SK-N-SH (cell line): Measurements from ENCODE around the gene GYS1. TPM values are rescaled to one million over a fixed set of nuclear protein-coding genes. Genes with fewer than 3 reads are reported as not detected.

Experiments used
- CTCF ChIA-PET: fragments of 300-600, 350-600 bp; formaldehyde crosslinking; extraction: SDS; loops from one replicate; lab custom pipeline; 2021; lab: Yijun Ruan, JAX
- POLR2A ChIA-PET: fragments of 350-600 bp; sonication (Branson Sonifier 250); formaldehyde crosslinking; extraction: SDS; loops from one replicate; lab custom pipeline; 2020; ENCODE audit warnings: antibody characterized with exemption, inconsistent platforms; lab: Yijun Ruan, JAX
- DNase-seq: peaks from one replicate; pipeline ENCODE4 v3.0.0; 2012
- H2AFZ ChIP-seq: fragments of 200-600 bp; sonication (generic); 2 replicates; pipeline ENCODE4 v1.8.1; 2016; ENCODE audit warnings: antibody characterized with exemption, mild to moderate bottlenecking, low read depth
- H3F3A ChIP-seq: fragments of 200-600 bp; sonication (generic); replicated peaks from 2 replicates; pipeline ENCODE3; 2016; ENCODE audit warnings: antibody characterized with exemption, mild to moderate bottlenecking; ENCODE audit not compliant: insufficient read depth
- H3K27ac ChIP-seq, 2 experiments: fragments of 200-500 bp in 1 of 2; fragments of 200-600 bp in 1 of 2; sonication (Bioruptor generic) in 1 of 2; sonication (generic), shearing (Covaris generic) in 1 of 2; 2 replicates each; pipeline versions ENCODE4 v1.5.1 to v1.6.1; 2014 to 2016; ENCODE audit warnings: low read depth in 2 of 2, inconsistent platforms in 1 of 2, low read length in 1 of 2, mild to moderate bottlenecking in 1 of 2, mixed read lengths in 1 of 2
- H3K27me3 ChIP-seq: fragments of 200-600 bp; sonication (generic), shearing (Covaris generic); 2 replicates; pipeline ENCODE4 v1.6.1; 2016; ENCODE audit warnings: mixed run types; ENCODE audit not compliant: insufficient read depth
- H3K36me3 ChIP-seq, 2 experiments: fragments of 200-500 bp in 1 of 2; fragments of 200-600 bp in 1 of 2; sonication (Bioruptor generic) in 1 of 2; sonication (generic) in 1 of 2; replicated peaks in 1 of 2; 2 replicates each; pipeline versions ENCODE3 to v1.5.1; 2014 to 2016; ENCODE audit warnings: low read length in 1 of 2, mild to moderate bottlenecking in 1 of 2; ENCODE audit not compliant: insufficient read depth in 2 of 2, control insufficient read depth in 1 of 2
- H3K4me1 ChIP-seq, 2 experiments: fragments of 200-500 bp in 1 of 2; fragments of 200-600 bp in 1 of 2; sonication (Bioruptor generic) in 1 of 2; sonication (generic), shearing (Covaris generic) in 1 of 2; 2 replicates each; pipeline versions ENCODE4 v1.5.1 to v1.6.1; 2014 to 2016; ENCODE audit warnings: low read depth in 1 of 2, low read length in 1 of 2, mixed run types in 1 of 2; ENCODE audit not compliant: insufficient read depth in 2 of 2, control insufficient read depth in 1 of 2
- H3K4me2 ChIP-seq: fragments of 200-600 bp; sonication (generic), shearing (Covaris generic); 2 replicates; pipeline ENCODE4 v1.6.1; 2017; ENCODE audit warnings: mixed run types
- H3K4me3 ChIP-seq, 2 experiments: fragments of 200-500 bp in 1 of 2; fragments of 200-600 bp in 1 of 2; sonication (Bioruptor generic) in 1 of 2; sonication (generic), shearing (Covaris generic) in 1 of 2; 2 replicates each; pipeline versions ENCODE4 v1.5.1 to v1.8.1; 2014 to 2016; ENCODE audit warnings: low read depth in 2 of 2, inconsistent platforms in 1 of 2, low read length in 1 of 2, mild to moderate bottlenecking in 1 of 2, mixed read lengths in 1 of 2, moderate library complexity in 1 of 2
- H3K79me2 ChIP-seq: fragments of 200-600 bp; sonication (generic); 2 replicates; pipeline ENCODE4 v1.8.1; 2017; ENCODE audit warnings: mild to moderate bottlenecking; ENCODE audit not compliant: insufficient read depth
- H3K9ac ChIP-seq: fragments of 200-600 bp; sonication (generic); 2 replicates; pipeline ENCODE4 v1.6.1; 2017; ENCODE audit warnings: mixed run types
- H3K9me2 ChIP-seq: fragments of 200-600 bp; sonication (generic); 2 replicates; pipeline ENCODE4 v1.6.1; 2017; ENCODE audit warnings: mixed run types
- H3K9me3 ChIP-seq: fragments of 200-600 bp; sonication (generic); 2 replicates; pipeline ENCODE4 v1.6.1; 2017; ENCODE audit warnings: mixed run types, mild to moderate bottlenecking, moderate library complexity
- H4K20me1 ChIP-seq: fragments of 200-600 bp; sonication (generic); 2 replicates; pipeline ENCODE4 v1.6.1; 2017; ENCODE audit warnings: mild to moderate bottlenecking, mixed run types; ENCODE audit not compliant: insufficient read depth
- CHD2 ChIP-seq: fragments of 150-350 bp; IDR thresholded peaks from 2 replicates; pipeline ENCODE4 v1.6.1; 2018; ENCODE audit warnings: low read length; ENCODE audit not compliant: partially characterized antibody
- ELF1 ChIP-seq: IDR thresholded peaks from 2 replicates; pipeline ENCODE4 v1.4.0; 2012
- EP300 ChIP-seq, 2 experiments: IDR thresholded peaks; 2 replicates each; pipeline versions ENCODE4 v1.4.0 to v1.6.1; 2012; ENCODE audit warnings: borderline replicate concordance in 1 of 2, low read depth in 1 of 2, low read length in 1 of 2
- EZH2phosphoT487 ChIP-seq: fragments of 200-600 bp; sonication (generic); IDR thresholded peaks from 2 replicates; pipeline ENCODE4 v1.6.1; 2017; ENCODE audit warnings: low read depth, mixed run types, mild to moderate bottlenecking, antibody characterized with exemption, moderate library complexity, borderline replicate concordance
- GABPA ChIP-seq: IDR thresholded peaks from 2 replicates; pipeline ENCODE4 v1.4.0; 2012; ENCODE audit warnings: low read depth, mild to moderate bottlenecking
- GATA2 ChIP-seq: sonication (generic); formaldehyde crosslinking; IDR thresholded peaks from 2 replicates; pipeline ENCODE4 v1.5.0; 2020; ENCODE audit warnings: mild to moderate bottlenecking, missing genetic modification reagents
- MAX ChIP-seq: IDR thresholded peaks from 2 replicates; pipeline ENCODE4 v1.4.0; 2012; ENCODE audit warnings: low read depth
- MXI1 ChIP-seq: IDR thresholded peaks from 2 replicates; pipeline ENCODE4 v1.6.1; 2012; ENCODE audit warnings: mild to moderate bottlenecking, low read depth, low read length, improper control_type of control experiment
- NFIC ChIP-seq: IDR thresholded peaks from 2 replicates; pipeline ENCODE4 v1.4.0; 2012; ENCODE audit warnings: borderline replicate concordance
- NRF1 ChIP-seq: IDR thresholded peaks from 2 replicates; pipeline ENCODE4 v1.6.1; 2012; ENCODE audit warnings: low read depth, mild to moderate bottlenecking, low read length
- PBX3 ChIP-seq: IDR thresholded peaks from 2 replicates; pipeline ENCODE4; 2012
- POLR2AphosphoS5 ChIP-seq: IDR thresholded peaks from 2 replicates; pipeline ENCODE4 v1.6.1; 2012; ENCODE audit warnings: low read depth, low read length
- RAD21 ChIP-seq: IDR thresholded peaks from 2 replicates; pipeline ENCODE4 v1.6.1; 2012; ENCODE audit warnings: mild to moderate bottlenecking, low read length
- RCOR1 ChIP-seq: fragments of 150-350 bp; IDR thresholded peaks from 2 replicates; pipeline ENCODE4 v1.6.1; 2017; ENCODE audit warnings: antibody characterized with exemption, low read length
- RFX5 ChIP-seq: IDR thresholded peaks from 2 replicates; pipeline ENCODE4 v1.6.1; 2012; ENCODE audit warnings: mild to moderate bottlenecking, improper control_type of control experiment, low read length
- RXRA ChIP-seq: IDR thresholded peaks from 2 replicates; pipeline ENCODE4 v1.4.0; 2012; ENCODE audit warnings: low read depth, mild to moderate bottlenecking, borderline replicate concordance
- SIN3A ChIP-seq: IDR thresholded peaks from 2 replicates; pipeline ENCODE4 v1.6.1; 2012; ENCODE audit warnings: low read depth, mild to moderate bottlenecking, low read length, moderate library complexity, borderline replicate concordance
- TAF1 ChIP-seq: IDR thresholded peaks from 2 replicates; pipeline ENCODE4 v1.6.1; 2012; ENCODE audit warnings: low read depth, mild to moderate bottlenecking, low read length, moderate library complexity, borderline replicate concordance
- YY1 ChIP-seq: IDR thresholded peaks from 2 replicates; pipeline ENCODE4 v1.4.0; 2012; ENCODE audit warnings: low read depth, mild to moderate bottlenecking
- WGBS: methylation state at CpG from one replicate; pipeline ENCODE4 v1.1.6; 2017; ENCODE audit warnings: low lambda C conversion rate; 5-methylcytosine and 5-hydroxymethylcytosine counted together
- polyA plus RNA-seq, 3 experiments: library from polyadenylated mRNA; depleted of rRNA; stranded (reverse); fragments of >200 nt; gene quantifications; 2 replicates each; pipeline ENCODE4 v1.2.3, GENCODE V29; 2012
- TF ChIP-seq, protein P1 (sequence below): fragments of 200-600 bp; sonication (generic); IDR thresholded peaks from 2 replicates; pipeline ENCODE4 v1.6.1; 2017; ENCODE audit warnings: antibody characterized with exemption, mild to moderate bottlenecking, moderate library complexity
- TF ChIP-seq, protein P2 (sequence below): fragments of 150-350 bp; IDR thresholded peaks from 2 replicates; pipeline ENCODE4 v1.6.1; 2016; ENCODE audit warnings: mild to moderate bottlenecking, low read depth, low read length
- TF ChIP-seq, protein P3 (sequence below): IDR thresholded peaks from 2 replicates; pipeline ENCODE4 v1.6.1; 2012; ENCODE audit warnings: mild to moderate bottlenecking, low read depth, low read length, moderate library complexity

The GYS1 gene
- polyA plus RNA-seq (2012; rRNA removed), result 24.1 and 25.3 TPM in 2 replicates
- 12.9 and 18.2 TPM in 2 replicates for polyA plus RNA-seq (2012; cell fraction: cytosol; rRNA removed)
- polyA plus RNA-seq (2012; cell fraction: nucleus; rRNA removed), result 69.6 and 71.7 TPM in 2 replicates

DNA sequence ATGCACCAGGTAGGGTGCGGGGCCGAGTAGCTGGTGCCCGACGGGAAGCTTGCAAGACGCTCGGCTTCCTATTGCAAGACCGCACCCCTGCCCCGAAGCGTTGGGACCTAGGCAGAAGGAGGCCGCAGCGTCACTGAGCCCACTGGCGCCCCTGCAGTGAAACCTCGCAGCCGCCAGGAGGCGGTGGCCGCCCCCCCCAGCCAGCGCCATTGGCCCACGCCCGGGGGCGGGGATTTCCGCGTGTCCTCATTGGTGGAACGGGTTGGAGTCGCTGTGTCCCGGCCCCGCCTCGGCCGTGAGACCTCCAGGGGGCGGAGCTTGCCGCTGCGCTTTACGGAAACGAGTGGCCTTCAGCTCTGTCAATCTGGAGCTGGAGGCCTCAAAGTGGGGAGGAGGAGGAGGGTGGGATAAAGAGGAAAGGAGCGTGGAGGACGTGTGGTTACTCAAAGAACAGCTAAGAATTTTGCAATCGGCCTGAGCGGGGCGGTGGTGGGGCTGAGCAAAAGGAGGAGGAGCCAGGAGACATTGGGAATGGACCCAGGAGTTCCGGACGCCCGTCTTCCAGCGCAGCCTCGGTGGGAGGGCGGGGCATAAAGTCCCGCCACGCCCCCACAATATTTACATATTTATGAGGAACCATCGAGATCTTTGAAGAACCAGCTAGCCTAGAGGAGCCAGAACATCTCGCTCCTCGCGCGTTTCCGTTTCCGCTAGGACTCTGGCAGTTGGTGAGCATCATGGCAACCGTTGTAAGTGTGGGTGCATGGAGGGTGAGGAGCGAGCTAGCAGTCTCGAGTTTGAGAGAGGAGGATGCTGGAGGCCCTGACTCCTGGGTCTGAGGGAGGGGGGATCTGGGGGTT is at the start of gene GYS1, which contains the start of gene RUVBL2:
Gene GYS1 (minus strand): TSS at position 135 of the 860 bp plus-strand sequence. CDS start 197 bp downstream, outside the sequence.
Gene RUVBL2 (plus strand): TSS at position 713 of the 860 bp plus-strand sequence. CDS start 25 bp downstream, at position 738.
- peak within 1 kb of the TSS; percentile 82 to 86 for H3K27ac ChIP-seq
- peaks cover 0 to 9% of the 10 kb centered on the region in 2 experiments for H3K36me3 ChIP-seq
- H3K9me3 ChIP-seq, result no peaks in the 10 kb centered on the region
- H3K9ac ChIP-seq, result peak within 1 kb of the TSS; percentile 96
- TF ChIP-seq CHD2 (peak; percentile 78), MXI1 (peak; percentile 87), PBX3 (peak; percentile 98), NRF1 (peak; percentile 47), NFIC (no peak; the same call in 1 of the 2 replicates), ELF1 (peak; percentile 43; the same call in 1 of the 2 replicates), EZH2phosphoT487 (no peak), TAF1 (peak; percentile 93), RCOR1 (peak; percentile 6; the same call in 1 of the 2 replicates), POLR2AphosphoS5 (peak; percentile 97), YY1 (peak; percentile 87), RXRA (no peak), GATA2 (CRISPR knock-in tag) (no peak), RAD21 (no peak), EP300 (IDR thresholded peaks at IDR 0.05; ENCODE audit: borderline replicate concordance in 1 of 2, low read depth in 1 of 2, low read length in 1 of 2) (no peak; a peak in 1 of 4 replicates), SIN3A (peak; percentile 91), RFX5 (peak; percentile 53; the same call in 1 of the 2 replicates), MAX (peak; percentile 95), GABPA (peak; percentile 95)
- TF ChIP-seq, protein P1, sequence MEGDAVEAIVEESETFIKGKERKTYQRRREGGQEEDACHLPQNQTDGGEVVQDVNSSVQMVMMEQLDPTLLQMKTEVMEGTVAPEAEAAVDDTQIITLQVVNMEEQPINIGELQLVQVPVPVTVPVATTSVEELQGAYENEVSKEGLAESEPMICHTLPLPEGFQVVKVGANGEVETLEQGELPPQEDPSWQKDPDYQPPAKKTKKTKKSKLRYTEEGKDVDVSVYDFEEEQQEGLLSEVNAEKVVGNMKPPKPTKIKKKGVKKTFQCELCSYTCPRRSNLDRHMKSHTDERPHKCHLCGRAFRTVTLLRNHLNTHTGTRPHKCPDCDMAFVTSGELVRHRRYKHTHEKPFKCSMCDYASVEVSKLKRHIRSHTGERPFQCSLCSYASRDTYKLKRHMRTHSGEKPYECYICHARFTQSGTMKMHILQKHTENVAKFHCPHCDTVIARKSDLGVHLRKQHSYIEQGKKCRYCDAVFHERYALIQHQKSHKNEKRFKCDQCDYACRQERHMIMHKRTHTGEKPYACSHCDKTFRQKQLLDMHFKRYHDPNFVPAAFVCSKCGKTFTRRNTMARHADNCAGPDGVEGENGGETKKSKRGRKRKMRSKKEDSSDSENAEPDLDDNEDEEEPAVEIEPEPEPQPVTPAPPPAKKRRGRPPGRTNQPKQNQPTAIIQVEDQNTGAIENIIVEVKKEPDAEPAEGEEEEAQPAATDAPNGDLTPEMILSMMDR, result peak; percentile 81
- TF ChIP-seq, protein P2, sequence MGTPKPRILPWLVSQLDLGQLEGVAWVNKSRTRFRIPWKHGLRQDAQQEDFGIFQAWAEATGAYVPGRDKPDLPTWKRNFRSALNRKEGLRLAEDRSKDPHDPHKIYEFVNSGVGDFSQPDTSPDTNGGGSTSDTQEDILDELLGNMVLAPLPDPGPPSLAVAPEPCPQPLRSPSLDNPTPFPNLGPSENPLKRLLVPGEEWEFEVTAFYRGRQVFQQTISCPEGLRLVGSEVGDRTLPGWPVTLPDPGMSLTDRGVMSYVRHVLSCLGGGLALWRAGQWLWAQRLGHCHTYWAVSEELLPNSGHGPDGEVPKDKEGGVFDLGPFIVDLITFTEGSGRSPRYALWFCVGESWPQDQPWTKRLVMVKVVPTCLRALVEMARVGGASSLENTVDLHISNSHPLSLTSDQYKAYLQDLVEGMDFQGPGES, result peak; percentile 72; the same call in 1 of the 2 replicates
- TF ChIP-seq, protein P3, sequence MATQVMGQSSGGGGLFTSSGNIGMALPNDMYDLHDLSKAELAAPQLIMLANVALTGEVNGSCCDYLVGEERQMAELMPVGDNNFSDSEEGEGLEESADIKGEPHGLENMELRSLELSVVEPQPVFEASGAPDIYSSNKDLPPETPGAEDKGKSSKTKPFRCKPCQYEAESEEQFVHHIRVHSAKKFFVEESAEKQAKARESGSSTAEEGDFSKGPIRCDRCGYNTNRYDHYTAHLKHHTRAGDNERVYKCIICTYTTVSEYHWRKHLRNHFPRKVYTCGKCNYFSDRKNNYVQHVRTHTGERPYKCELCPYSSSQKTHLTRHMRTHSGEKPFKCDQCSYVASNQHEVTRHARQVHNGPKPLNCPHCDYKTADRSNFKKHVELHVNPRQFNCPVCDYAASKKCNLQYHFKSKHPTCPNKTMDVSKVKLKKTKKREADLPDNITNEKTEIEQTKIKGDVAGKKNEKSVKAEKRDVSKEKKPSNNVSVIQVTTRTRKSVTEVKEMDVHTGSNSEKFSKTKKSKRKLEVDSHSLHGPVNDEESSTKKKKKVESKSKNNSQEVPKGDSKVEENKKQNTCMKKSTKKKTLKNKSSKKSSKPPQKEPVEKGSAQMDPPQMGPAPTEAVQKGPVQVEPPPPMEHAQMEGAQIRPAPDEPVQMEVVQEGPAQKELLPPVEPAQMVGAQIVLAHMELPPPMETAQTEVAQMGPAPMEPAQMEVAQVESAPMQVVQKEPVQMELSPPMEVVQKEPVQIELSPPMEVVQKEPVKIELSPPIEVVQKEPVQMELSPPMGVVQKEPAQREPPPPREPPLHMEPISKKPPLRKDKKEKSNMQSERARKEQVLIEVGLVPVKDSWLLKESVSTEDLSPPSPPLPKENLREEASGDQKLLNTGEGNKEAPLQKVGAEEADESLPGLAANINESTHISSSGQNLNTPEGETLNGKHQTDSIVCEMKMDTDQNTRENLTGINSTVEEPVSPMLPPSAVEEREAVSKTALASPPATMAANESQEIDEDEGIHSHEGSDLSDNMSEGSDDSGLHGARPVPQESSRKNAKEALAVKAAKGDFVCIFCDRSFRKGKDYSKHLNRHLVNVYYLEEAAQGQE, result peak; percentile 58; the same call in 1 of the 2 replicates
- H3F3A ChIP-seq, result peaks cover 8% of the 10 kb centered on the region
- ChIA-PET CTCF (interaction anchor here (0.6 to 6.2 kb wide), 26 partner anchors 10 to 213 kb away, joined by 3 to 54 read pairs (median 5); partner anchors contain the start of genes FTL and KCNA7), POLR2A (interaction anchor here (0.5 to 1.1 kb wide), 4 partner anchors 10 to 343 kb away, joined by 3 to 5 read pairs (median 3); no protein-coding TSS in a partner anchor)
- no peaks in the 10 kb centered on the region for H3K9me2 ChIP-seq
- under 1% methylated on average over 42 of the region's 56 CpGs for WGBS
- H3K27me3 ChIP-seq, result no peaks in the 10 kb centered on the region
- peak; percentile 99 for DNase-seq
- no peaks in the 10 kb centered on the region for H4K20me1 ChIP-seq
- peaks cover 0 to 17% of the 10 kb centered on the region in 2 experiments; a peak in 1 of 4 replicates for H3K4me1 ChIP-seq
- H3K79me2 ChIP-seq, result peaks cover 87% of the 10 kb centered on the region
- peak within 1 kb of the TSS; percentile 69 for H2AFZ ChIP-seq
- H3K4me3 ChIP-seq, result peak within 1 kb of the TSS; percentile 74 to 99
- H3K4me2 ChIP-seq, result peak within 1 kb of the TSS; percentile 100
